GM06990 (cell line): ENCODE data around the gene USP34.

Experiments
- DNase-seq: peaks from one replicate; pipeline ENCODE4 v3.0.0-alpha.2; 2011; ENCODE audit not compliant: insufficient read length; ENCODE audit errors: extremely low read depth
- H3K27me3 ChIP-seq: replicated peaks from 2 replicates; pipeline ENCODE4 v1.6.0; 2011; ENCODE audit warnings: low read length; ENCODE audit not compliant: control insufficient read depth, insufficient read depth
- H3K36me3 ChIP-seq: 2 replicates; pipeline ENCODE4 v1.5.1; 2011; ENCODE audit warnings: low read length; ENCODE audit not compliant: control insufficient read depth, insufficient read depth
- H3K4me3 ChIP-seq: replicated peaks from 2 replicates; pipeline ENCODE4 v1.5.1; 2011; ENCODE audit warnings: low read depth, mild to moderate bottlenecking, control low read depth, low read length
- TF ChIP-seq, protein P1 (sequence below): IDR thresholded peaks from 2 replicates; pipeline ENCODE4 v1.5.1; 2011; ENCODE audit warnings: low read length, control low read depth, mild to moderate bottlenecking, inconsistent platforms; ENCODE audit not compliant: insufficient read depth, poor library complexity, severe bottlenecking

USP34 gene

DNA sequence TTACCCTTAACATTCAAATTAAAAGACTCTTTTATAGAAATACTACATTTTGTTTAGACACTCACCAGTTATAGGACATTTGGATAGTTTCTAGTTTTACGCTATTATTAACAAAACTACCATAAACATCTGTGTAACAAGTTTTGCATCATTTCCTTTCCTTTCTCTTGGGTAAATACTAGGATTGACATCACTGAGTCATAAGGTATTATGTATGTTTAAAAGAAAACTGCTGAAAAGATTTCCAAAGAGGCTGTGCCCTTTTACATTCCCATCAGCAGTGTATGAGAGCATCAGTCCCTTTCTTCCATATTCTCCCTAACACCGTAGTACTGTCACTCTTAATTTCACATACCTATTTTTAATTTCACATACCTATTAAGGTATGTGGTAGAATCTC, 130.6 kb downstream of the USP34 start:
- no peak for DNase-seq
- H3K4me3 ChIP-seq = no peak overlapping the region
- peaks cover 4% of the 10 kb centered on the region for H3K36me3 ChIP-seq
- TF ChIP-seq, protein P1, sequence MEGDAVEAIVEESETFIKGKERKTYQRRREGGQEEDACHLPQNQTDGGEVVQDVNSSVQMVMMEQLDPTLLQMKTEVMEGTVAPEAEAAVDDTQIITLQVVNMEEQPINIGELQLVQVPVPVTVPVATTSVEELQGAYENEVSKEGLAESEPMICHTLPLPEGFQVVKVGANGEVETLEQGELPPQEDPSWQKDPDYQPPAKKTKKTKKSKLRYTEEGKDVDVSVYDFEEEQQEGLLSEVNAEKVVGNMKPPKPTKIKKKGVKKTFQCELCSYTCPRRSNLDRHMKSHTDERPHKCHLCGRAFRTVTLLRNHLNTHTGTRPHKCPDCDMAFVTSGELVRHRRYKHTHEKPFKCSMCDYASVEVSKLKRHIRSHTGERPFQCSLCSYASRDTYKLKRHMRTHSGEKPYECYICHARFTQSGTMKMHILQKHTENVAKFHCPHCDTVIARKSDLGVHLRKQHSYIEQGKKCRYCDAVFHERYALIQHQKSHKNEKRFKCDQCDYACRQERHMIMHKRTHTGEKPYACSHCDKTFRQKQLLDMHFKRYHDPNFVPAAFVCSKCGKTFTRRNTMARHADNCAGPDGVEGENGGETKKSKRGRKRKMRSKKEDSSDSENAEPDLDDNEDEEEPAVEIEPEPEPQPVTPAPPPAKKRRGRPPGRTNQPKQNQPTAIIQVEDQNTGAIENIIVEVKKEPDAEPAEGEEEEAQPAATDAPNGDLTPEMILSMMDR = no peak
- no peaks in the 10 kb centered on the region for H3K27me3 ChIP-seq

DNA sequence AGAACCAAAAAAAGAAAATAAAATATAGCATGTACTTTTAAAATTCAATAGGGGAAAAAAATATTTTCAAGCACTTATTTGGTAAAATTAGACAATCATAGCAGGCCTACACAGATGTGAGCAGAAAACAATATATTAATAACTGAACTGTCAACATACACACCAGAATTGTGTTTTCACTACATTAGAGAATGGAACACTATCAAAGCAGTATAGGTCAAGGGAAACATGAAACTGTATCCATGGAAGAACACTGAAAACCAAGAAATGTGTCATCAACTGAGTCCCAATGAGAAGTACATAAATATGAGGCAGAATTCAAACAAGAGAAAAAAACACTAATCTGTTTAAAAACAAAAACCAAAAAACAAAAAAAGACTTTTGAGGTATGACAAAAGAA, 132.4 kb downstream of the USP34 start:
- no peak for DNase-seq
- H3K36me3 ChIP-seq = peaks cover 3% of the 10 kb centered on the region
- no peaks in the 10 kb centered on the region for H3K27me3 ChIP-seq
- TF ChIP-seq, protein P1 = no peak
- no peak overlapping the region for H3K4me3 ChIP-seq

DNA sequence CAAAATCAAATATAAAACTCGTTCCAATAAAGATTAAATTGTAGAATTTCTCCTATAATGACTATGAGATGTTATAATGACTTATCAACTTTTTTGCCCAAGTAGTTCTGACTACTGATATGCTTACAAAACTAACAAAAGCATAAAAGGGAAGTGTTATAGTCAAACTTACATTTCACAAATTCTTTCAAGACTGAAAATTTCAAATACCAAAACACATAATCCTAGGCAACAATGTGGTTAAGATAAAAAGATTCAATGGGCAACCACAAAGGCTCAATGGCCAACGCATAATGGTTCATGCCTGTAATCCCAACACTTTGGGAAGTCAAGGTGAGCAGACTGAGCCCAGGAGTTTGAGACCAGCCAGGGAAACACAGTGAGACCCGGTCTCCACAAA, 135.7 kb downstream of the USP34 start:
- H3K36me3 ChIP-seq = peaks cover 3% of the 10 kb centered on the region; the same call in 1 of the 2 replicates
- no peaks in the 10 kb centered on the region for H3K27me3 ChIP-seq
- TF ChIP-seq, protein P1 = no peak
- no peak for DNase-seq
- no peak overlapping the region for H3K4me3 ChIP-seq

DNA sequence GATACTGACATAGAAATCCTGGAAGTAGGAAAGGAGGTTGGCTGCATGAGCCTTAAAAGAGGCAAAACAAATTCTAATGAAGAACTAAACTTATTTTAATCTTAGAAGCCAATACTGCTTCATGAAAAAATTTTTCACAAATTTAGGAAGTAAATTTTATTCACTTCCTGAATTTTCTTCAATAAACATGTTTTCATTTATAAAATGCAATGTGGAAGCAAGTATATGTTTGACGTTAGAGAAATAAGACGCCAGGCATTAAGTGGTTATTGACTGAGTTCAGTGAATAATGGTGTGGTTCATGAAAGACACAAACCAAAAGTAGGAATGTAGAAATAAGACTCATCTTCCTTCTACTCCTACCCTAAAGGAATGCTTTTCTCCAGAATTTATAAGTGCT, 136.4 kb downstream of the USP34 start:
- H3K36me3 ChIP-seq = peaks cover 2% of the 10 kb centered on the region; the same call in 1 of the 2 replicates

DNA sequence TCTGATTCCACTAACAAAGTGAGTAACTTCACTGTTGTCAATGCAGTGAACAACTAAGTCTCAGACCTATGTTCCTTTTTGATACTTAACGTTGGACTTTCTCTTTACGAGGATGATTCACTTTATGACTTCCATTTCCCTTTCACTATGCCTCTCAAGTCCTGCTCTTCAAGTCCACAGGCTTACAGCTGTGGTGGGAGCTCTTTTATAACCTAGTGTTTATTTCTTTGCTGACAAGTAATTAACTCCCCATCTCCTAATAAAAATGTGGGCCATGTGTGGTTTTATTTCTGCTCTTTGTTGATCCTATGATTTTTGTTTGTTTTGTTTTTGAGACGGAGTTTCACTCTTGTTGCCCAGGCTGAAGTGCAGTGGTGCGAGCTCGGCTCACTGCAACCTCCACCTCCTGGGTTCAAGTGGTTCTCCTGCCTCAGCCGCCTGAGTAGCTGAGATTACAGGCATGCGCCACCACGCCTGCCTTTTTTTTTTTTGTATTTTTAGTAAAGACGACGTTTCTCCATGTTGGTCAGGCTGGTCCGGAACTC, 142.1 kb downstream of the USP34 start:
- H3K4me3 ChIP-seq = no peak overlapping the region
- H3K27me3 ChIP-seq = no peaks in the 10 kb centered on the region
- no peak for DNase-seq
- peaks cover 2% of the 10 kb centered on the region for H3K36me3 ChIP-seq
- TF ChIP-seq, protein P1 = no peak

More for the DNA sequence above, 136.4 kb downstream of the USP34 start:
- Histone ChIP-seq H3K4me3 (no peak overlapping the region), H3K27me3 (no peaks in the 10 kb centered on the region)
- TF ChIP-seq, protein P1 = no peak
- DNase-seq = no peak

DNA sequence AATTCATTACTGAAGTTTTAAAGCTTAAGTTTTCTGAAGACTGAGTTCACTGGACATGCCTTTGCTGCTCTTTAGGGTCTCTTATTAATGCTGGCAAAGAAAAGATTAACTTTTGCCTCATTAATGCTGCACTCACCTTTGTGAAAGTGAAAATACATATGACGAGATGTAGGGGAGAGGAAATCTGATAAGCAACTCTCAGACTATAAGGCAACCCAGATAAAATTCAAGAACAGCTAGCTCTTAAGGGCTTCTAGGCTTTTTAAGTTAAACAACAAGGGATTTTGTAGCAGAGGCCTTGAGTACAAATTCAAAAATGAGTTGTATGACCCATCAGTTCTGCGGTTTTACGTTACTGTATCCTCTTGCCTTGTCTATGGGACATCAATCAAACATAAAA, 143.7 kb downstream of the USP34 start:
- no peak for DNase-seq
- H3K27me3 ChIP-seq = no peaks in the 10 kb centered on the region
- no peak overlapping the region for H3K4me3 ChIP-seq
- TF ChIP-seq, protein P1 = no peak
- peaks cover 2% of the 10 kb centered on the region for H3K36me3 ChIP-seq
